ENCODE results near the gene TRANK1.
A peak's percentile ranks its signal among the peaks of the same experiment; 100 is the strongest.

Gene TRANK1

DNA sequence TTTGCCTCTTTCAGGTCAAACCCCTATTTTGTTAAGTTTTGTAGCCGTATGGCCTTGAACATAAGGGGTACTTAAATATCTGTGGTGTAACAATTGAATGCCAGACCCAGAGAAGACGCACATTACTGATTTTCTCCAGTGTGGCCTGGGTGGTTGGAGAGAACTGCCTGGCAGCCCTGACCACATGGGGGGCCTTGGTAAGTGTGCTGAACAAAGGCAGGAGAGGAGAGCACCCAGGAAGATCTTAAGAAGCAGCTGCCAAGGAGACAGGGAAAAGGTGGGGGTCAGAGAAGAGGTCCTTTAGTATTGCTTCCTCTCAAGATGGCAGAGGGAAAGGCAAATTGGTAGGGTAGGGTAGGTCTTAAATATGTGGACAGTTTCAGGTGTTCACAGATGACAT, 35.7 kb downstream of the TRANK1 start:
- no peak overlapping the region for H4K12ac ChIP-seq (ENCODE audit: low read depth, low read length)
- no peak overlapping the region for H2BK5ac ChIP-seq (ENCODE audit: low read depth, low read length, poor library complexity)
- no peak overlapping the region for H3K18ac ChIP-seq (ENCODE audit: low read length)
- H3K14ac ChIP-seq (ENCODE audit: low read length): no peak overlapping the region
- no peak overlapping the region for H2BK120ac ChIP-seq (ENCODE audit: insufficient read depth, low read length, poor library complexity)
- no peak overlapping the region for H4K8ac ChIP-seq (ENCODE audit: low read depth, low read length)
- no peak overlapping the region for H2AFZ ChIP-seq (ENCODE audit: insufficient read depth, low read length, poor library complexity)
- no peaks in the 10 kb centered on the region for H3K9me3 ChIP-seq (ENCODE audit: insufficient read depth, low read depth, low read length)
- H3K79me1 ChIP-seq (ENCODE audit: low read length): no peaks in the 10 kb centered on the region
- H2BK12ac ChIP-seq (ENCODE audit: low read length): no peak overlapping the region
- H3K4me2 ChIP-seq (ENCODE audit: low read length): no peak overlapping the region
- H3K23ac ChIP-seq (ENCODE audit: low read length): no peak overlapping the region
- no peak overlapping the region for H3K4ac ChIP-seq (ENCODE audit: low read depth, low read length)
- no peak overlapping the region for H3K27ac ChIP-seq (ENCODE audit: low read depth, low read length)
- H3K27me3 ChIP-seq (ENCODE audit: insufficient read depth, low read length): no peaks in the 10 kb centered on the region
- no peak overlapping the region for H4K91ac ChIP-seq (ENCODE audit: low read depth, low read length)
- H3K36me3 ChIP-seq (ENCODE audit: control insufficient read depth in 1 of 2, insufficient read depth in 2 of 2, low read length in 2 of 2): no peaks in the 10 kb centered on the region
- DNase-seq: no peak
- H3K4me3 ChIP-seq (ENCODE audit: low read depth, low read length): no peak overlapping the region
- no CpG with 5 or more reads among the region's 2 CpGs for WGBS (ENCODE audit: extremely low coverage, insufficient coverage, insufficient read length)
- H3K9ac ChIP-seq (ENCODE audit: low read length): no peak overlapping the region
- no peaks in the 10 kb centered on the region for H3K79me2 ChIP-seq (ENCODE audit: control insufficient read depth, insufficient read depth, low read length, poor library complexity)
- peaks cover 8 to 10% of the 10 kb centered on the region in 2 experiments for H3K4me1 ChIP-seq (ENCODE audit: control insufficient read depth in 1 of 2, insufficient read depth in 2 of 2, low read length in 2 of 2)
- H2AK5ac ChIP-seq (ENCODE audit: low read length): no peak overlapping the region

DNA sequence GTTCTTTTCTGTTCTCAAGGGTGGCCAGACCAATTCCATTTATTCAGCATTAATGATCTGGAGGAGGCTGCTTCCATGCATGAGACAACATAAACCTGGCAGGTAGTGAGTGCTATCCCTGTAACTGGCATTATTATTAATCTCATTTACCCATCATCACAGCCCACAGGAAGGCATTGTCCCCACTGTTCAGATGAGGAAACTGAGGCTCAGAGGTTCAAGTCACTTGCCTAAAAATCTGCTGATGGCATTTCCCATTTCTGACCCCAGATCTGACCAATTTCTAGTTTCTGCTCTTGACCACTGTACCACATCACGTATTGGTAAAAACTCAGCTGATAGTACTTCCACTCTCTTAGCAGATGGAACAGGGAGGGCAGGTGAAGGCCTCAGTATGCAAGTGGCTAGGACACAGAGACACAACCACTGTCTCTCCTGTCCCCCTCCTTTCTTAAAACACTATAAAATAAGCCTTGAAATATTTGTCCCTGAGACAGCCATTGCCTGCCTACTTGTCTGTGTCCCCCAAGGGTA, 36.1 kb downstream of the TRANK1 start:
- WGBS (ENCODE audit: extremely low coverage, insufficient coverage, insufficient read length): no CpG with 5 or more reads among the region's 1 CpG

DNA sequence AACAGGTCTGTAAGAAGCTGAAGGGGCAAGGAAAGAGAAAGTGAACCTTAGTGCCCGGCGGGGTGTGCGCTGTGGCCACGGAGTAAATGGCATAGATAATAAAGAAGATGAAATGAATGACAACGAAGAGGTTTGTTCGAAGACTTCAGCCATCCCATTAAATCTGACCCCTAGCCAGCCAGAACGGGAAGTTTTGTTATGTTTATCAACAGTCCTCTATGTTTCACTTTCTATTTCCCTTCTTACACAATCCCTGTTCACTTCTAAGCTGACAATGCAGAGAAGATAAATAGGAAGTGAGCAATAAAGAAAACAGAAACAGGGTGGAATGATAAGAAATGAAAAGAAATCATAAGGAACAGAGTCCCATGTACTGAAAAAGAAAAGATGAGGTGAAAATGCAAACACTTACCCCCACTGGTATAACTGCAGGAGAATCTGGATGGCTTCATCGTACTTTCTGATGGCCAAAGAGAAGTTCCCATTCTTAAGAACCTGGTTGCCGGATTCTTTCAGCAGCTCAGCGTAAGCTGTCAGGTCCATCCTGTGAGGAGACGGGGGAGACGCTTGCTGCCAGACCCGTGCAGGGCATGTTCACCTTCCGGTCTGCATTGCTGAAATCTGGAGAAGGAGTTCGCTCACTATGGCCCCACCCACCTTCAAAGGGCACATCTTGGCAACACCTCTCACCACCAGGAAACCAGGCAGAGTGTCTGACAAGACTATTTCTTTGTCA, 36.8 kb downstream of the TRANK1 start:
- Histone ChIP-seq H3K14ac (ENCODE audit: low read length) (no peak overlapping the region), H3K4me3 (ENCODE audit: low read depth, low read length) (no peak overlapping the region), H3K79me2 (ENCODE audit: control insufficient read depth, insufficient read depth, low read length, poor library complexity) (no peaks in the 10 kb centered on the region), H3K4me1 (ENCODE audit: control insufficient read depth in 1 of 2, insufficient read depth in 2 of 2, low read length in 2 of 2) (peaks cover 12 to 15% of the 10 kb centered on the region in 2 experiments), H3K4ac (ENCODE audit: low read depth, low read length) (no peak overlapping the region), H2BK12ac (ENCODE audit: low read length) (no peak overlapping the region), H3K4me2 (ENCODE audit: low read length) (no peak overlapping the region), H3K36me3 (ENCODE audit: control insufficient read depth in 1 of 2, insufficient read depth in 2 of 2, low read length in 2 of 2) (no peaks in the 10 kb centered on the region), H3K18ac (ENCODE audit: low read length) (no peak overlapping the region), H2AK5ac (ENCODE audit: low read length) (no peak overlapping the region), H4K91ac (ENCODE audit: low read depth, low read length) (no peak overlapping the region), H3K79me1 (ENCODE audit: low read length) (peaks cover 3% of the 10 kb centered on the region), H3K27ac (ENCODE audit: low read depth, low read length) (no peak overlapping the region), H3K27me3 (ENCODE audit: insufficient read depth, low read length) (no peaks in the 10 kb centered on the region), H3K9ac (ENCODE audit: low read length) (no peak overlapping the region), H2BK5ac (ENCODE audit: low read depth, low read length, poor library complexity) (no peak overlapping the region), H3K23ac (ENCODE audit: low read length) (no peak overlapping the region), H4K8ac (ENCODE audit: low read depth, low read length) (no peak overlapping the region), H4K12ac (ENCODE audit: low read depth, low read length) (no peak overlapping the region), H2AFZ (ENCODE audit: insufficient read depth, low read length, poor library complexity) (no peak overlapping the region), H2BK120ac (ENCODE audit: insufficient read depth, low read length, poor library complexity) (no peak overlapping the region), H3K9me3 (ENCODE audit: insufficient read depth, low read depth, low read length) (no peaks in the 10 kb centered on the region)
- no CpG with 5 or more reads among the region's 15 CpGs for WGBS (ENCODE audit: extremely low coverage, insufficient coverage, insufficient read length)
- peak; percentile 16 to 52 for DNase-seq

More for the DNA sequence above, 36.1 kb downstream of the TRANK1 start:
- no peak overlapping the region for H3K4me2 ChIP-seq (ENCODE audit: low read length)
- H3K18ac ChIP-seq (ENCODE audit: low read length): no peak overlapping the region
- no peak overlapping the region for H3K23ac ChIP-seq (ENCODE audit: low read length)
- no peak for DNase-seq
- H3K79me1 ChIP-seq (ENCODE audit: low read length): no peaks in the 10 kb centered on the region
- H3K79me2 ChIP-seq (ENCODE audit: control insufficient read depth, insufficient read depth, low read length, poor library complexity): no peaks in the 10 kb centered on the region
- no peak overlapping the region for H2AFZ ChIP-seq (ENCODE audit: insufficient read depth, low read length, poor library complexity)
- H4K91ac ChIP-seq (ENCODE audit: low read depth, low read length): no peak overlapping the region
- H2BK5ac ChIP-seq (ENCODE audit: low read depth, low read length, poor library complexity): no peak overlapping the region
- no peaks in the 10 kb centered on the region for H3K9me3 ChIP-seq (ENCODE audit: insufficient read depth, low read depth, low read length)
- peaks cover 8 to 10% of the 10 kb centered on the region in 2 experiments for H3K4me1 ChIP-seq (ENCODE audit: control insufficient read depth in 1 of 2, insufficient read depth in 2 of 2, low read length in 2 of 2)
- H3K27ac ChIP-seq (ENCODE audit: low read depth, low read length): no peak overlapping the region
- H2BK120ac ChIP-seq (ENCODE audit: insufficient read depth, low read length, poor library complexity): no peak overlapping the region
- H4K8ac ChIP-seq (ENCODE audit: low read depth, low read length): no peak overlapping the region
- no peak overlapping the region for H2BK12ac ChIP-seq (ENCODE audit: low read length)
- H3K4me3 ChIP-seq (ENCODE audit: low read depth, low read length): no peak overlapping the region
- H3K27me3 ChIP-seq (ENCODE audit: insufficient read depth, low read length): no peaks in the 10 kb centered on the region
- H3K14ac ChIP-seq (ENCODE audit: low read length): no peak overlapping the region
- H3K36me3 ChIP-seq (ENCODE audit: control insufficient read depth in 1 of 2, insufficient read depth in 2 of 2, low read length in 2 of 2): no peaks in the 10 kb centered on the region
- no peak overlapping the region for H3K4ac ChIP-seq (ENCODE audit: low read depth, low read length)
- no peak overlapping the region for H2AK5ac ChIP-seq (ENCODE audit: low read length)
- no peak overlapping the region for H4K12ac ChIP-seq (ENCODE audit: low read depth, low read length)
- no peak overlapping the region for H3K9ac ChIP-seq (ENCODE audit: low read length)

DNA sequence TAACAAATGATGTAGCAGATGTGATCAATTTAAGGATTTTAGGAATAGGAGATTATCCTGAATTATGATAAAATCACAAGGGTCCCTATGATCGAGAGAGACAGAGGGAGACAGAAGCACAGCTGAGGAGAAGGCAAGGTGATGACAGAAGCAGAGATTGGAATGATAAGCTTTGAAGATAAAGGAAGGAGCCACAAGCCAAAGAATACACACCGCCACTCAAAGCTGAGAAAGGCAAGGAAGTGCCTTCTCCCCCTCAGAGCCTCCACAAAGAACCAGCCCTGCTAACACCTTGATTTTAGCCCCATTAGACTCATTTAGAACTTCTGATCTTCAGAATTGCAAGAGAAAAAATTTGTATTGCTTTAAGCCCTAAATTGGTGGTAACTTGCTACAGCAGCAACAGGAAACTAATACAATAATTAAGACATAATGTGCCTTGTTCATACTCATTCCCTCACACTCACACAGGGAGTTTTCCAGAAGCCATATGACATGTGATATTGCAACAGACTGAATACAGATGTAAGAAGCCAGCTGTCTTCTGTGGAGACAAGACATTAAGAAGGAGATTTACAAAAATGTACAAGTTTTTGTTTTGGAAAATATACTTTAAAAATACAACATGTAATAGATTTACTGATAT, 38.2 kb downstream of the TRANK1 start:
- no peak overlapping the region for H2BK5ac ChIP-seq (ENCODE audit: low read depth, low read length, poor library complexity)
- H3K4ac ChIP-seq (ENCODE audit: low read depth, low read length): no peak overlapping the region
- H3K14ac ChIP-seq (ENCODE audit: low read length): no peak overlapping the region
- no peaks in the 10 kb centered on the region for H3K79me2 ChIP-seq (ENCODE audit: control insufficient read depth, insufficient read depth, low read length, poor library complexity)
- WGBS (ENCODE audit: extremely low coverage, insufficient coverage, insufficient read length): no CpG with 5 or more reads among the region's 2 CpGs
- no peaks in the 10 kb centered on the region for H3K9me3 ChIP-seq (ENCODE audit: insufficient read depth, low read depth, low read length)
- no peaks in the 10 kb centered on the region for H3K36me3 ChIP-seq (ENCODE audit: control insufficient read depth in 1 of 2, insufficient read depth in 2 of 2, low read length in 2 of 2)
- H4K12ac ChIP-seq (ENCODE audit: low read depth, low read length): no peak overlapping the region
- no peak overlapping the region for H3K4me2 ChIP-seq (ENCODE audit: low read length)
- H2BK12ac ChIP-seq (ENCODE audit: low read length): no peak overlapping the region
- H3K23ac ChIP-seq (ENCODE audit: low read length): no peak overlapping the region
- no peaks in the 10 kb centered on the region for H3K27me3 ChIP-seq (ENCODE audit: insufficient read depth, low read length)
- H4K8ac ChIP-seq (ENCODE audit: low read depth, low read length): no peak overlapping the region
- no peak overlapping the region for H3K4me3 ChIP-seq (ENCODE audit: low read depth, low read length)
- peak in 1 of 2 donors; percentile 31 for DNase-seq
- H3K4me1 ChIP-seq (ENCODE audit: control insufficient read depth in 1 of 2, insufficient read depth in 2 of 2, low read length in 2 of 2): peaks cover 11 to 13% of the 10 kb centered on the region in 2 experiments
- H3K79me1 ChIP-seq (ENCODE audit: low read length): peaks cover 6% of the 10 kb centered on the region
- H3K18ac ChIP-seq (ENCODE audit: low read length): no peak overlapping the region
- H2BK120ac ChIP-seq (ENCODE audit: insufficient read depth, low read length, poor library complexity): no peak overlapping the region
- H2AFZ ChIP-seq (ENCODE audit: insufficient read depth, low read length, poor library complexity): no peak overlapping the region
- no peak overlapping the region for H3K27ac ChIP-seq (ENCODE audit: low read depth, low read length)
- H3K9ac ChIP-seq (ENCODE audit: low read length): no peak overlapping the region
- no peak overlapping the region for H2AK5ac ChIP-seq (ENCODE audit: low read length)
- H4K91ac ChIP-seq (ENCODE audit: low read depth, low read length): no peak overlapping the region
